NOMO-1 treated with DMSO at 0.1 percent for 48 hours (cell line): ENCODE measurements around the gene ZNF729.
"Not testable (repeated sequence)": the region's sequence is repeated elsewhere in the genome, so short reads cannot be mapped to it uniquely, and the experiment has no call there.

Source experiments
- DNase-seq: peaks from one replicate; lab custom pipeline; 2025; ENCODE audit not compliant: unreplicated experiment; lab: John Stamatoyannopoulos, UW

ZNF729 gene

DNA sequence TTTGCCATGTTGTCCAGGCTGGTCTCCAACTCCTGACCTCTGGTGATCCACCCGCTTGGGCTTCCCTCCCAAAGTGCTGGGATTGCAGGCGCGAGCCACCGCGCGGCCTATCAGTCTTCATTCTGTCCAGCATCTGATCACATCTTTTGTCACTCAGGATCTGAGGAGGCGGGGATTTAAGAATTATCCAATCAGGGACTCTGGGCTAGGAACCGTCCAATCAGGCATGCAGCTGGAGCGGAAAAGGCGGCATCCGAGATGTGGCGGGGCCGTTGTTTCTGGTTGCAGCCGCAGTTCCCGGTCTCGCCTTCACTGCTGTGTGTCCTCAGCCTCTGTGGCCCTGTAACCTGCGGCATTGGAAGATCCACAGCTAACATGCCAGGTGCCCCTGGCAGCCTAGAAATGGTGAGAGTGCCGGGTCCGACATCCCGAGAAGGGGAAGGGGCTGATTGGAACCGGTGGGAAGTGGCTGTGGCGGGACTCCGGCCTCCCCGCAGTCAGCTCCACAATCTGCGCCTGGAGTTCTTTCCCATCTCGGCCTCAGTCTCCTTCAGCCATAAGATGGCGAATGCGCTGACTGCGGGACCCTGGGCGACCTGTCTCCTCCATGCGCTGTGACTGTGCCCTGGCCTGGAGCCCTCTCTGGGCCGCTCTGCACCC is at the start of gene ZNF729:
Gene ZNF729, plus strand, starts transcription at position 291 of the 660 bp plus-strand sequence. Its CDS starts 85 bp downstream, at position 376.
- DNase-seq = no peak

DNA sequence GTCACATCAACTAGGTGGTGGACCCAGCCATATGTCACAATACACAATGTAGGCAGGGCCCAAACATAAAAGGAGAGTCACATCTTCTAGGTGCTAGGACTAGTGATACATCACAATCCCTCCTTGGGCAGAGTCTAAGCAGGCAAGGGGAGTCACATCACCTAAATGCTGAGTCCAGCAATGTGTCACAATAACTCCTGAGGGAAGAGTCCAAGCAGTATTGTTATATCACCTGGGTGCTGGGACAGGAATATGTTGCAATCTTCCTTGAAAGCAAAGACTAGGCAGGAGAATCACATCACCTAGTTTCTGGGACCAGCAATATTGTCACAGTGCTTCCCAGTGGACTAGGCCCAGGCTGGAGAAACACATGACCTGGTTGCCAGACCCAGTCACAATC is 29.4 kb upstream of the ZNF729 start:
- DNase-seq = no peak

DNA sequence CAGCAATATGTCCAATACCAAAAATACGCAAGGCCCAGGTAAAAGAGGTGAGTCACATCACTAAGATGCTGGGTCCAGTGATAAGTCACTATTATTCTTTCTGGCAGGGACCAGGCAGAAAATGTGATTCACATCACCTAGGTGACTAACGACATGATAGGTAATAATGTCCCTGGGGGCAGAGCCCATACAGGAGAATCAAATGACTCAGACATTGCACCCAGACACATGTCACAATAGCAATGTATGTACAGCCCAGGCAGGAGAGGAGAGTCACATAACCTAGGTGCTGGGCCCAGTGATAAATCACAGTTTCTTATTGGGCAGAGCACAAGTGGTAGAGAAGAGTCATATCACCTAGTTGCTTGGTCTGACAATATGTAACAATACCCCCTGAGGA is 28.9 kb upstream of the ZNF729 start:
- no peak for DNase-seq

GRCh38 chr19:22257916-22258315 is 28.3 kb upstream of the ZNF729 start:
- no peak for DNase-seq

- DNase-seq = no peak
Measured at GRCh38 chr19:22260499-22260898, 25.7 kb upstream of the ZNF729 start.

GRCh38 chr19:22261596-22261995 is 24.6 kb upstream of the ZNF729 start:
- DNase-seq = no peak

DNA sequence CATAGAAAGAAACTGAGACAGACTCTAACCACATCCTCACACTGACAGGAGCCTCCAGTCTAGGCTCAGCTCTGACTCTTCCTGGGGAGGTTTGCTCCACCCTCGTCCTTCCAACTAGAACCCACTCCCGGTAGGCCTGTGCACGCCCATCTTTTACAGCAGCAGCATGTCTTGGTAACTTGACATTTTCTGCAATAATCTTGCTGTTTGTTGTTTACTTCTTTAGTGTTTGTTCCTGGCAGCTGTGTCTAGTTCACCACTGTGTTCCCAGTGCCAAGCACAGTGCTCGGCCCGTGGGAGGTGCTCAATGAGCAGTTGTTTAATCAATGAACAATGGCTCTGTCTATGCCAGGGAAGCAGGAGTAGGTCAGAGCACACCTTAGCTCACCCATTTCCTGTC is 23.1 kb upstream of the ZNF729 start:
- DNase-seq = no peak

DNA sequence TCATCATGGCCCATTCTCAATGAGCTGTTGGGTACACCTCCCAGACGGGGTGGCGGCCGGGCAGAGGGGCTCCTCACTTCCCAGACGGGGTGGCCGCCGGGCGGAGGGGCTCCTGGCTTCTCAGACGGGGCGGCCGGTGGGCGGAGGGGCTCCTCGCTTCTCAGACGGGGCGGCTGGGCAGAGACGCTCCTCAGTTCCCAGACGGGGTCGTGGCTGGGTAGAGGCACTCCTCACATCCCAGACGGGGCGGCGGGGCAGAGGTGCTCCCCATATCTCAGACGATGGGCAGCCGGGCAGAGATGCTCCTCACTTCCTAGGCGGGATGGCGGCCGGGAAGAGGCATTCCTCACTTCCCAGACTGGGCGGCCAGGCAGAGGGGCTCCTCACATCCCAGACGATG is 35.3 kb downstream of the ZNF729 start:
- not testable (repeated sequence) for DNase-seq

GRCh38 chr19:22326219-22326618 is 40.0 kb downstream of the ZNF729 start:
- DNase-seq = no peak

GRCh38 chr19:22327321-22327720 is 41.1 kb downstream of the ZNF729 start:
- DNase-seq = no peak

DNA sequence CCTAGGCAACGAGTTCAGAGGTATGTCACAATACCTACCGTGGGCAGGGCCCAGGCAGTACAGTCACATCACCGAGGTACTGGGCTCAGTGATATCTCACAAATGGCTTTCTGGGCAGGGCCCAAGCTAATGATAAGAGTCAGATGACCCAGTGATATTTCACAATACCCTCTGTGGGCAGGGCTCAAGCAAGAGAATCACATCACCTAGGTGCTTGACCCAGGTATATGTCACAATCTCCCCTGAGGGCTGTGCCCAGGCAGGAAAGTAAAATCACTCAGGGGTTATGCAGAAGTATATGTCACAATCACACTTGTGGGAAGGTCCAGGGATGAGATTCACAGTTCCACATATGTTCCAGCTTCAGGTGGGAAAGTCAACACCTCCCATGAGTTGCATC is 45.3 kb downstream of the ZNF729 start:
- no peak for DNase-seq

- no peak for DNase-seq
Measured at GRCh38 chr19:22332924-22333323, 46.7 kb downstream of the ZNF729 start.

DNA sequence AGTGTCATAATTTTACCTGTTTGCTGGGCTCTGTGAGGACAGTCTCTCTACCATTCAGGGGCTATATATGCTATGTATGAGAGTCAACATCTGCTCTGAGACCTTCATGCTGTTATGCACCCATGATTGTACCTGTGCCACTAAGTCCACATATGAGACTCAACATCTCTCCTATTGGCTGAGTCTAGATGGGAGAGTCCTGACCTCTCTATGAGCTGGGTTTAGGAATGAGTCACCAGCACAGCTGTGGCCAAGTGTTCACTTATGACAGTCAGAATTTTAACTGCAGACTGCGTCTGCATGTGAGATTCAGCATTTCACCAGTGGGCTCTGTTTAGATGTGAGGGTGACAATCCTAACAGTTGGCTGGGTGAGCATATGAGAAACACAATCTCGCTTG is 49.5 kb downstream of the ZNF729 start:
- no peak for DNase-seq

DNA sequence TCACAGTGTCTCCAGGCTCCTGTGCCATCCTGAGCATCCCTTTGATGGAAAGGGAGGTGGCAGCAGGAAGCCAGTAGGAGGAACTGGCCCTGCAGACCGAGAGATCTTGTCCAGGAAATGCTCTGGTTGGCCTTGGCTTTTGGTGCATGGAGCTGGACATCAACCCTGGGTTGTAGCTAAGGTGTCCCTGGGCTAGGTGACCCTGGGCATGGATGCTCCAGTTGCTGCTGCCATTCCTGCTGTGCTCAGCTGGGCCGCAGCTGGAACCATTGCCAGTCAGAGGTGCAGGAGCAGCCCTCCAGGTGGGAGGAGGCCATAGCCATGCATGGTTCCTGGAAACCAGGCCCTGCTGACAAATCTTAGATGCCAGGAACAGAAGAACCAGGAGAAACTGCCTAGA is 68.4 kb downstream of the ZNF729 start:
- DNase-seq = no peak
